NB4 (cell line): ENCODE results near the gene AACS.

ENCODE experiments used
- MYC ChIP-seq: IDR thresholded peaks from 2 replicates; pipeline ENCODE4 v1.6.1; 2011; ENCODE audit warnings: low read depth, low read length
- POLR2A ChIP-seq: IDR thresholded peaks from 2 replicates; pipeline ENCODE4 v1.6.1; 2011; ENCODE audit warnings: mild to moderate bottlenecking; ENCODE audit not compliant: insufficient read length; ENCODE audit errors: extremely low read depth
- TF ChIP-seq, protein P1 (sequence below): IDR thresholded peaks from one replicate; pipeline ENCODE4 v1.5.1; 2012; ENCODE audit warnings: low read depth, low read length

DNA sequence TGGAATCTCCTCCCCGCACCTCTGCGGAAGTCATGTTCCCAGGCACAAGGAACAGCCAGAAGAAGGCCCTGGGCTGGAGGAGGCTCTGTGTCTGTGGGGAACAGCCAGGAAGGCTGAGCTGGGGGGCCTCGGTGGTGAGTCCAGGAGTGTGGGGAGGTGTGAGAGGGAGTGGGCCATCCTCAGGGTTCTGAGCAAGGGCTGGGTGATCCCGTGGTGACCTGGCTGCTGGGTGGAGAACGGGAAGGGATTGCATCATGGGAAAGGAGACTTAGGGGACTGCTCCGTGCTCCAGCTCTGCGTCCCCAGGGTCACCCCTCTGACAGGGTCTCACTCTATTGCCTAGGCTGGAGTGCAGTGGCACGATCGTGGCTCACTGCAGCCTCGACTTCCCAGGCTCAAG, 13.8 kb downstream of the AACS start:
- TF ChIP-seq POLR2A (no peak), MYC (no peak)
- TF ChIP-seq, protein P1, sequence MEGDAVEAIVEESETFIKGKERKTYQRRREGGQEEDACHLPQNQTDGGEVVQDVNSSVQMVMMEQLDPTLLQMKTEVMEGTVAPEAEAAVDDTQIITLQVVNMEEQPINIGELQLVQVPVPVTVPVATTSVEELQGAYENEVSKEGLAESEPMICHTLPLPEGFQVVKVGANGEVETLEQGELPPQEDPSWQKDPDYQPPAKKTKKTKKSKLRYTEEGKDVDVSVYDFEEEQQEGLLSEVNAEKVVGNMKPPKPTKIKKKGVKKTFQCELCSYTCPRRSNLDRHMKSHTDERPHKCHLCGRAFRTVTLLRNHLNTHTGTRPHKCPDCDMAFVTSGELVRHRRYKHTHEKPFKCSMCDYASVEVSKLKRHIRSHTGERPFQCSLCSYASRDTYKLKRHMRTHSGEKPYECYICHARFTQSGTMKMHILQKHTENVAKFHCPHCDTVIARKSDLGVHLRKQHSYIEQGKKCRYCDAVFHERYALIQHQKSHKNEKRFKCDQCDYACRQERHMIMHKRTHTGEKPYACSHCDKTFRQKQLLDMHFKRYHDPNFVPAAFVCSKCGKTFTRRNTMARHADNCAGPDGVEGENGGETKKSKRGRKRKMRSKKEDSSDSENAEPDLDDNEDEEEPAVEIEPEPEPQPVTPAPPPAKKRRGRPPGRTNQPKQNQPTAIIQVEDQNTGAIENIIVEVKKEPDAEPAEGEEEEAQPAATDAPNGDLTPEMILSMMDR = no peak
